IPS DF 6.9 (cell line): Measurements from ENCODE around the gene CFP.
A peak's percentile ranks its signal among the peaks of the same experiment; 100 is the strongest.

Source experiments
- DNase-seq: peaks from one replicate; pipeline ENCODE4 v3.0.0-alpha.2; 2013; ENCODE audit warnings: low read depth, low spot score
- H3K27ac ChIP-seq: one replicate; pipeline ENCODE4 v1.5.1; 2013; ENCODE audit warnings: low read length, control low read depth
- H3K27me3 ChIP-seq: 2 replicates; pipeline ENCODE4 v1.6.1; 2013; ENCODE audit warnings: mild to moderate bottlenecking, low read length; ENCODE audit not compliant: control insufficient read depth, insufficient read depth
- H3K36me3 ChIP-seq: 2 replicates; pipeline ENCODE4 v1.6.1; 2013; ENCODE audit warnings: low read length; ENCODE audit not compliant: control insufficient read depth, insufficient read depth
- H3K4me1 ChIP-seq: 2 replicates; pipeline ENCODE4 v1.6.1; 2013; ENCODE audit warnings: low read length; ENCODE audit not compliant: control insufficient read depth, insufficient read depth
- H3K4me3 ChIP-seq: 2 replicates; pipeline ENCODE4 v1.5.1; 2013; ENCODE audit warnings: mild to moderate bottlenecking, low read length
- H3K9me3 ChIP-seq: 2 replicates; pipeline ENCODE4 v1.6.1; 2013; ENCODE audit warnings: low read length, inconsistent platforms; ENCODE audit not compliant: control insufficient read depth, insufficient read depth
- WGBS: extraction: QIAGEN DNeasy Blood & Tissue Kit; methylation state at CpG from one replicate; pipeline ENCODE4 v1.1.7; 2013; ENCODE audit warnings: mixed read lengths, missing lambda C conversion rate; ENCODE audit not compliant: insufficient read length, insufficient coverage; 5-methylcytosine and 5-hydroxymethylcytosine counted together

CFP gene

GRCh38 chrX:47651043-47651905 is 21.5 kb upstream of the CFP start:
- peaks cover 2% of the 10 kb centered on the region; the same call in 1 of the 2 replicates for H3K36me3 ChIP-seq
- H3K4me3 ChIP-seq: peak overlapping the region; percentile 65; the same call in 1 of the 2 replicates
- no peaks in the 10 kb centered on the region for H3K4me1 ChIP-seq
- no CpG with 5 or more reads among the region's 19 CpGs for WGBS
- no peak for DNase-seq
- no peaks in the 10 kb centered on the region for H3K27me3 ChIP-seq
- no peak overlapping the region for H3K27ac ChIP-seq
- no peaks in the 10 kb centered on the region for H3K9me3 ChIP-seq

- WGBS: no CpG with 5 or more reads among the region's 65 CpGs
- H3K36me3 ChIP-seq: peaks cover 2% of the 10 kb centered on the region; the same call in 1 of the 2 replicates
Measured at GRCh38 chrX:47650164-47651042, 20.7 kb upstream of the CFP start, which contains the start of gene ELK1. ELK1 (minus strand) TSS chrX:47650563; CDS start chrX:47641441, 9,122 bp downstream.

DNA sequence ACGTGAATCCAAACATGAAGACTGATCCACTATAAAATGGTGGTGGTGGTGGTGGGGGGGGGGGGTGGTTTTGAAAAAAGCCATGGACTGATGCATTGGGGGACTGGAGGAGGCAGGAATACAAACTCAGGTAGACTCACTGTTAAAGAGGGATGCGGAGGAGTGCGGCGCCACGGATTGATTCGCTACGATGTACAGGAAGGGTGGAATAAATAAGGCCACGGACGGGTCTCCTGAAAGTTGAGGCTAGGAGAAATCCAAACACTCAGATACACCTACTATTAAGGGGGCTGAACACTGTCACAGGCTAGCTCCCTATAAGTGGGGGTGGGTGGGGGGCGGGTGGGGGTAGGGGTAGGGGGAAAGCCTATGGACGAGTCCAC is 20.0 kb upstream of the CFP start:
- no peaks in the 10 kb centered on the region for H3K4me1 ChIP-seq
- WGBS: no CpG with 5 or more reads among the region's 11 CpGs
- peak overlapping the region; percentile 89; the same call in 1 of the 2 replicates for H3K4me3 ChIP-seq
- H3K9me3 ChIP-seq: no peaks in the 10 kb centered on the region
- H3K27me3 ChIP-seq: no peaks in the 10 kb centered on the region
- no peak overlapping the region for H3K27ac ChIP-seq
- DNase-seq: no peak
- H3K36me3 ChIP-seq: peaks cover 2% of the 10 kb centered on the region; the same call in 1 of the 2 replicates

More at GRCh38 chrX:47650164-47651042, 20.7 kb upstream of the CFP start, which contains the start of gene ELK1:
- H3K27me3 ChIP-seq: no peaks in the 10 kb centered on the region
- no peaks in the 10 kb centered on the region for H3K4me1 ChIP-seq
- H3K9me3 ChIP-seq: no peaks in the 10 kb centered on the region
- H3K27ac ChIP-seq: no peak within 1 kb of the TSS
- peak; percentile 74 for DNase-seq
- H3K4me3 ChIP-seq: peak within 1 kb of the TSS; percentile 89

DNA sequence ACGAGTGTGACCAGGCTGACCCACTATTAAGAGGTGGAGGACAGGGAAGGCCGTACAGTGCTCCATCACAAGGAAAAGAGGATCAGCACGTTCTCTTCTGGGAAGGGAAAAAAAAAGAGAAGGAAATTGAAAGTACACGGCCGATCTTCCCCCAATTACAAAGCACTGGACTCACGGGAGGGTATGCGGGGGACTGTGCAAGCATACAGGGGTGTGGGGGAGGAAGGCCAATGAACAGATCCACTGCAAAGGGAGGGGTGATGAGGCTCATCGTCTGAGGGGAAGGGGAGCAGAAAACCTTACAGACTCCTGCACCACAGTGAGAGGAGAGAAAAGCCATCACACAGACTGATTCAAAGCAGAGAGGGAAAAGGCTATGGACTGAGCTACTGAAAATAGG is 19.5 kb upstream of the CFP start:
- H3K27ac ChIP-seq: no peak overlapping the region
- no peaks in the 10 kb centered on the region for H3K9me3 ChIP-seq
- H3K4me3 ChIP-seq: no peak overlapping the region; the same call in 1 of the 2 replicates
- no peaks in the 10 kb centered on the region for H3K4me1 ChIP-seq
- no CpG with 5 or more reads among the region's 8 CpGs for WGBS
- no peak for DNase-seq
- H3K27me3 ChIP-seq: no peaks in the 10 kb centered on the region
- peaks cover 2% of the 10 kb centered on the region; the same call in 1 of the 2 replicates for H3K36me3 ChIP-seq

DNA sequence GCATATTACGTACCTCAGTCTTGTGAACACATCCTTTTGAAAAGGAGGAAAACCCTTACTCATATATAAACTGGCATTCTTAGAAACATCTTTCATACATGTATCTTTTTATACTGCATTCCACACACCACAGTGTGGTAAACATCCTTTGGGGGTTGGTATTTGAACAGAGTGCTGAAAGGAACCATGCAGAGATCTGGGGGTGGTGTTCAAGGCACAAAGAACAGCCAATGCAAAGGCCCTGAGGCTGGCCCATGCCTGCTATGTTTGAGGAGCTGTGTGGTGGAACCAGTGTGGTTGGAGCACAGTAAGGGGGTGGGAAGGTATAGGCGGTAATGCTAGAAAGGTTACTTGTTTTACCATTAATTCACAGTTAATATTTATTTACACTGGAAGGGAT is 18.6 kb upstream of the CFP start:
- Histone ChIP-seq H3K36me3 (peaks cover 2% of the 10 kb centered on the region; the same call in 1 of the 2 replicates), H3K4me3 (no peak overlapping the region), H3K9me3 (no peaks in the 10 kb centered on the region), H3K27ac (no peak overlapping the region), H3K4me1 (no peaks in the 10 kb centered on the region), H3K27me3 (no peaks in the 10 kb centered on the region)
- no peak for DNase-seq
- no CpG with 5 or more reads among the region's 2 CpGs for WGBS

DNA sequence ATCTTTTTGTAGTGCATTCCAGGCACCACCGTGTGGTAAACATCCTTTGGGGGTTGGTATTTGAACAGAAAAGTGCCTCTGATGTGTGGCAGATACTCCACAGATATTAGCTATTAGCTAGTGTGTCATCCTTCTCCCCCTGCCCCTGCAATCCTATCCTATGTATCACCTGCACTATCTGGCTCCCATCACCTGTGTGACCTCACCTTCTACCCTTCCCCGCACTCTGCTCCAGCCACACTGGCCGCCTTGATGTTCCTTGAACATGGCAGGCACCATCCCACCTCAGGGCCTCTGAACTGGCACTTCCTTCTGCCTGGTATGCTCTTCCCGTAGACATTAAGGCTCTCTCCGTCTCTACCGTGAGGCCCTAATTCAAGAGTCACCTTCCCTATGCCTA is 16.9 kb upstream of the CFP start:
- Histone ChIP-seq H3K27me3 (no peaks in the 10 kb centered on the region), H3K36me3 (no peaks in the 10 kb centered on the region), H3K4me1 (no peaks in the 10 kb centered on the region), H3K27ac (no peak overlapping the region), H3K9me3 (no peaks in the 10 kb centered on the region), H3K4me3 (no peak overlapping the region)
- no CpG with 5 or more reads among the region's 6 CpGs for WGBS
- no peak for DNase-seq

- Histone ChIP-seq H3K36me3 (0 out of 2 replicates have a peak, but pooled peaks cover 3% of the 10 kb centered on the region), H3K27me3 (no peaks in the 10 kb centered on the region)
- WGBS: no CpG with 5 or more reads among the region's 10 CpGs
Measured at GRCh38 chrX:47645530-47645929, 15.8 kb upstream of the CFP start.

DNA sequence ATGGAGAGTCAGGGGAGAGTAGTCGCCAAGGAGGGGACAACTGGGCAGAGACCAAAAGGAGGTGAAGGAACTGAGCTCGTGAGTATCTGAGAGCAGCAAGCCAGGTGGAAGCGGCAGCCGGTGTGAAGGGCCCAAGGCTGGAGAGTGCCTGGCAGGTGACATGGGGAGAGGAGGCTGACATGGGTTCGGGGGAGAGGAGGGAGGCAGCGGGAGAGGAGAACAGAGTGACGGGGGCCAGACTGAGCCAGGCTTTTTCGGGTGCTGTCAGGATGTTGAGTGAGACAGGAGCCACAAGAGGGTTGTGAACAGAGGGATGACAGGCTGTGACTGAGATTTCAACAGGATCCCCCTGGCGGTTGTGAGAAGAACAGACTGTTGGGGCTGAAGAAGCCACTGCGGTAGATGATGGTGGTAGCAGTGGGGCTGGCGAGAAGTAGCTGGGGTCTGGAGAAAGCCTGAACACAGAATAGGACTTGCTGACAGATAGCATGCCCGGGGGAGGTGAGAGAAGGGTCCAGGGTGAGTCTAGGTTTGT is 14.9 kb upstream of the CFP start:
- Histone ChIP-seq H3K4me3 (no peak overlapping the region), H3K27ac (no peak overlapping the region), H3K4me1 (no peaks in the 10 kb centered on the region), H3K36me3 (0 out of 2 replicates have a peak, but pooled peaks cover 3% of the 10 kb centered on the region), H3K27me3 (no peaks in the 10 kb centered on the region), H3K9me3 (no peaks in the 10 kb centered on the region)
- DNase-seq: no peak
- WGBS: no CpG with 5 or more reads among the region's 12 CpGs

More at GRCh38 chrX:47645530-47645929, 15.8 kb upstream of the CFP start:
- DNase-seq: no peak
- Histone ChIP-seq H3K4me3 (no peak overlapping the region), H3K9me3 (no peaks in the 10 kb centered on the region), H3K4me1 (no peaks in the 10 kb centered on the region), H3K27ac (no peak overlapping the region)

- Histone ChIP-seq H3K27ac (no peak overlapping the region), H3K4me1 (no peaks in the 10 kb centered on the region), H3K4me3 (no peak overlapping the region), H3K36me3 (0 out of 2 replicates have a peak, but pooled peaks cover 4% of the 10 kb centered on the region), H3K9me3 (no peaks in the 10 kb centered on the region), H3K27me3 (no peaks in the 10 kb centered on the region)
- WGBS: no CpG with 5 or more reads among the region's 2 CpGs
- no peak for DNase-seq
Measured at GRCh38 chrX:47643926-47644325, 14.2 kb upstream of the CFP start.

DNA sequence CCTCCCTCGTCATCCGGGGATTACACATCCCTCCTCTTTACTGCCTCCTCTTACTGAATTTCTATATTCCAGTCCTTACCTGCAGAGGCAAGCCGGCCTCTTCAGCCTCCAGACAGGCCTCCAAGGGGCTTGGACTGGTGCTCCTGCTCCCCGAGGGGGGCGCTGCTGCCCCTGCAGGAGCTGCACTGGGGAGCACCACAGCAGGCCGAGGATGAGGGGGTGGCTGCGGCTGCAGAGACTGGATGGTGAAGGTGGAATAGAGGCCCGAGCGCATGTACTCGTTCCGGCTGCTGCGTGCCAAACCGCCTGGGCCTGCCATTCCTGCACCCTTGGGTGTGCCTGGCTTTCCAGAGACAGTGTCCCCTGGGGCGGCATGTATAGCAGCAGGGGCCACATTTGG is 9.1 kb upstream of the CFP start:
- 0 out of 2 replicates have a peak, but pooled peaks cover 7% of the 10 kb centered on the region for H3K36me3 ChIP-seq
- H3K27ac ChIP-seq: no peak overlapping the region
- no peaks in the 10 kb centered on the region for H3K4me1 ChIP-seq
- H3K27me3 ChIP-seq: no peaks in the 10 kb centered on the region
- H3K4me3 ChIP-seq: no peak overlapping the region
- H3K9me3 ChIP-seq: no peaks in the 10 kb centered on the region
- DNase-seq: no peak
- no CpG with 5 or more reads among the region's 14 CpGs for WGBS
